ENCODE data around the gene CCSER1. TPM values are rescaled to one million over a fixed set of nuclear protein-coding genes. Genes with fewer than 3 reads are reported as not detected.
A peak's percentile ranks its signal among the peaks of the same experiment; 100 is the strongest.
"Not testable (repeated sequence)": the region's sequence is repeated elsewhere in the genome, so short reads cannot be mapped to it uniquely, and the experiment has no call there.

CCSER1 gene
- total RNA-seq, 1 experiment from 2014 or later: 10.1 TPM

DNA sequence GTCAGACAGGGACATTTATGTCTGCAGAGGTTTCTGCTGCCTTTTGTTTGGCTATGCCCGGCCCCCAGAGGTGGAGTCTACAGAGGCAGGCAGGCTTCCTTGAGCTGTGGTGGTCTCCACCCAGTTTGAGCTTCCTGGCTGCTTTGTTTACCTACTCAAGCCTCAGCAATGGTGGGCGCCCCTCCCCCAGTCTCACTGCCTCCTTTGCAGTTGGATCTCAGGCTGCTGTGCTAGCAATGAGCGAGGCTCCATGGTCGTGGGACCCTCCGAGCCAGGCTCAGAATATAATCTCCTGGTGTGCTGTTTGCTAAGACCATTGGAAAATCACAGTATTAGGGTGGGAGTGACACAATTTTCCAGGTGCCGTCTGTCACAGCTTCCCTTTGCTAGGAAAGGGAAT lies 578.3 kb downstream of the CCSER1 start:
- DNase-seq: not testable (repeated sequence)

DNA sequence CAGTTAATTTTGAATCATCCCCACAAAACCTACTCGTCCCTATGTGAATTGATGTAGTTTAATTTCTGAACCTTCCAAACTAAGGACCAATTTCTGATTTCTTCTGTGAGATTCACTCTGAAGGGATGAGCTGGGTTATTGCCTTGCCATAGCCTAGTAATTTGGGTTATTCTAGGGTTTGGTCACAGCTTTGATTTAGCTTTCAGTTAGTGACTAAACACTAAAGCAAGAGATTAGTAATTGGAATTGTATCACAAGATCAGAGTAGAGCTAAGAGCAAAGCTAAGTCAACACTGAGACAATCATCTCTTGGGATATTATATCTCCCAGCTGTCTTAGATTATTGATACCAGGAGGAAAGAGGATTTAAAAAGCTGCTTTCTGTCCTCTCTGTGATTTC lies 588.0 kb downstream of the CCSER1 start:
- Histone ChIP-seq H3K36me3 (no peaks in the 10 kb centered on the region), H3K4me3 (no peak overlapping the region), H3K4me1 (peaks cover 10% of the 10 kb centered on the region; the same call in 1 of the 2 replicates), H3K9me3 (replicated peaks) (no peaks in the 10 kb centered on the region), H3K27me3 (no peaks in the 10 kb centered on the region), H3K27ac (no peak overlapping the region)
- DNase-seq: peak in 1 of 2 experiments; percentile 45

More for the DNA sequence above, 578.3 kb downstream of the CCSER1 start:
- H3K27ac ChIP-seq; H3K27me3 ChIP-seq; H3K36me3 ChIP-seq; H3K4me1 ChIP-seq; H3K9me3 ChIP-seq (replicated peaks); H3K4me3 ChIP-seq: not testable (repeated sequence)

DNA sequence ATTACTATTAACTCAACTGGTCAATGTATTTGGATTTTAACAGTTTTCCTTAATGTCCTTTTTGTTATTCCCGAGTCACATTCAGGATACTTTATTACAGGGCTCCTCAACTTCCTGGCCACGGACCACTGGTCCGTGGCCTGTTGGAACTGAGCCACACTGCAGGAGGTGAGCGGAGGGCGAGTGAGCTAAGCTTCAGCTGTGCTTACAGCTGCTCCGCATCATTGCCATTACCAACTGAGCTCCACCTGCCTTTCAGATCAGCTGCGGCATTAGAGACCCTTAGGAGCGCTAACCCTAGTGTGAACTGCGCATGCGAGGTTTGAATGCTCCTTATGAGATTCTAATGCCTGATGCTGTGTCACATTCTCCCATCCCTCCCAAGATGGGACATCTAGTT lies 591.7 kb downstream of the CCSER1 start:
- no peaks in the 10 kb centered on the region for H3K36me3 ChIP-seq
- H3K9me3 ChIP-seq (replicated peaks): no peaks in the 10 kb centered on the region
- DNase-seq: peak; percentile 73 to 82
- H3K4me1 ChIP-seq: peaks cover 10% of the 10 kb centered on the region; the same call in 1 of the 2 replicates
- H3K4me3 ChIP-seq: no peak overlapping the region
- no peaks in the 10 kb centered on the region for H3K27me3 ChIP-seq
- H3K27ac ChIP-seq: no peak overlapping the region

DNA sequence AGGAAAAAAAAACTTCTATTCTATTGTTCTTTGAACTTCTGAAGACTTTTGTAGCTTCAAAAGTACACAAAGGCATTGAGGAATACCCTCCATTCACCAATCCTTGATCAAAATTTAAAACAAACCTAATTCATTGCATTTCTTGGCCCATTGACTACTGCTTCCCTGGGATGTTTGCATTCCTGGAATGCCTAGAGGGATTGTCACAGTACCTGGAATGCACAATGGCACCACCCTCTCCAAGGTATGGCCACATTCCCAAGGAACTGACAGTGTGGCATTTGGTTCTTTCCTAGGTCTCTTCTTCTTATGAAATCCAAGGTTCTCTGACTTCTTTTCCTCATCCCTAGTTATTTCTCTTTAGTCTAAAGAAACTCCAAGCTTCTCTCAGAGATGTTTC lies 600.7 kb downstream of the CCSER1 start:
- DNase-seq: no peak
- H3K27ac ChIP-seq: no peak overlapping the region
- no peak overlapping the region for H3K4me3 ChIP-seq
- no peaks in the 10 kb centered on the region for H3K36me3 ChIP-seq
- H3K9me3 ChIP-seq (replicated peaks): no peaks in the 10 kb centered on the region
- no peaks in the 10 kb centered on the region; the same call in 1 of the 2 replicates for H3K4me1 ChIP-seq
- H3K27me3 ChIP-seq: peaks cover 4% of the 10 kb centered on the region; the same call in 1 of the 2 replicates

GRCh38 chr4:90730752-90731151 lies 603.6 kb downstream of the CCSER1 start:
- no peak overlapping the region for H3K4me3 ChIP-seq
- H3K36me3 ChIP-seq: no peaks in the 10 kb centered on the region

DNA sequence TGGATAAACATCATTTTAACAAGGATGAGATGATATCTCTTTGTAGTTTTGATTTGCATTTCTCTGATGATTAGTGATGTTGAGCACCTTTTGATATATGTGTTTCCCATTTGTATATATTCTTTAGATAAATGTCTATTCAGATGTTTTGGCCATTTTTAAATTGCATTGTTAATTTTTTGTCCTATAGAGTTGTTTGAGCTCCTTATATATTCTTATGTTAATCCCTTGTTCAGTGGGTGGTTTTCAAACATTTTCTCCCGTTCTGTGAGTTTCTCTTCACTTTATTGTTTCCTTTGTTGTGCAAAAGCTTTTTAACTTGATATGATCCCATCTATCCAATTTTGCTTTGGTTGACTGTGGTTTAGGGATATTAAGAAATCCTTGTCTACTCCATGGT lies 606.0 kb downstream of the CCSER1 start:
- H3K4me3 ChIP-seq: no peak overlapping the region
- H3K27ac ChIP-seq: no peak overlapping the region
- H3K27me3 ChIP-seq: peaks cover 4% of the 10 kb centered on the region; the same call in 1 of the 2 replicates
- no peaks in the 10 kb centered on the region for H3K36me3 ChIP-seq
- DNase-seq: no peak
- H3K4me1 ChIP-seq: no peaks in the 10 kb centered on the region; the same call in 1 of the 2 replicates
- no peaks in the 10 kb centered on the region for H3K9me3 ChIP-seq (replicated peaks)

More at GRCh38 chr4:90730752-90731151, 603.6 kb downstream of the CCSER1 start:
- H3K27ac ChIP-seq: no peak overlapping the region
- no peaks in the 10 kb centered on the region for H3K9me3 ChIP-seq (replicated peaks)
- no peak for DNase-seq
- H3K27me3 ChIP-seq: peaks cover 4% of the 10 kb centered on the region; the same call in 1 of the 2 replicates
- H3K4me1 ChIP-seq: no peaks in the 10 kb centered on the region; the same call in 1 of the 2 replicates

- Histone ChIP-seq H3K27ac (no peak overlapping the region), H3K9me3 (replicated peaks) (no peaks in the 10 kb centered on the region), H3K36me3 (no peaks in the 10 kb centered on the region), H3K27me3 (no peaks in the 10 kb centered on the region), H3K4me1 (peaks cover 1% of the 10 kb centered on the region; the same call in 1 of the 2 replicates), H3K4me3 (no peak overlapping the region)
- no peak for DNase-seq
Observed at GRCh38 chr4:90745176-90745575, 618.0 kb downstream of the CCSER1 start.

DNA sequence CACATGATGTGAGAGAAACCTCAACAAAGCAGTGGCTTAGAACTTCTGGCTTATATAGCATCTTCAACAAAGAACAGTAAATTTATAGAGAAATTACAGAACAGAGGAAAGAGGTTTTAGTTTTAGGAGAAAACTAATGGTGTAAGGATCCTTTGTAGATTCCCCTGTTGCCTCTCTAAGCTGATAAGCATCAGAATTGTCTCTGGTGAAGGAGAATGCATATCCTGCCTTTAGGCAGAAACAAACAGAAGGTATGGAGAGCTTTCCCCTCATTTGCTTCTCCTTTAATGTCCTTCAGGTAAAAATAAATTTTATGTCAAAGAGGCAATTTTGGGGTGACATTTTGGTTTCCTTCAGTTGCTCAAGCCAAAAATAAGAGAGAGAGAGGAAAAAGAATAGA lies 625.9 kb downstream of the CCSER1 start:
- no peaks in the 10 kb centered on the region for H3K27me3 ChIP-seq
- H3K27ac ChIP-seq: no peak overlapping the region
- H3K4me1 ChIP-seq: peaks cover 5% of the 10 kb centered on the region; the same call in 1 of the 2 replicates
- H3K36me3 ChIP-seq: no peaks in the 10 kb centered on the region
- no peak for DNase-seq
- no peak overlapping the region for H3K4me3 ChIP-seq
- no peaks in the 10 kb centered on the region for H3K9me3 ChIP-seq (replicated peaks)

DNA sequence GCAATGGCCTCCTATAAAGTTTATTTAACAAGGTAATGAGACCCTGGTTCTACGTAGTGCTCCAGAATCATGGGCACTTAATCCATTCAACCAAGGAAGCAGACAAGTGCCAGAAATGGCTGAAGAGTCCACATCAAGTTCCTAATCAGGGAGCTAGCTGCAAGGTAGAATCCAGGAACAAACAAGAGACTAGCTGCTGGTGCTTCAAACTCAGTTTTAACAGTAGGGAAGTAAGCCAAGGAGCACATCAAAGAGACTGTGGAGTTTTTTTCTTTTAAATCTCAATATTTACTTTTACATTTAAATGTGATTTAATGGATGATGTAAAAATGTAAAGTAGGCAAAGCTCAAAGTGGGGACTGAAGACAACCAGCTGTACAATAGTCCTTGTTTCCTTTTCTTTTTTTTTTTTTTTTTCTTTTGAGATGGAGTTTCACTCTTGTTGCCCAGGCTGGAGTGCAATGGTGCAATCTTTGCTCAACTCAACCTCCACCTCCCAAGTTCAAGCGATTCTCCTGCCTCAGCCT lies 630.4 kb downstream of the CCSER1 start:
- Histone ChIP-seq H3K4me1 (no peaks in the 10 kb centered on the region), H3K27ac (no peak overlapping the region), H3K9me3 (replicated peaks) (no peaks in the 10 kb centered on the region), H3K36me3 (no peaks in the 10 kb centered on the region), H3K4me3 (no peak overlapping the region), H3K27me3 (no peaks in the 10 kb centered on the region)
- DNase-seq: no peak

- DNase-seq: no peak
- Histone ChIP-seq H3K27me3 (no peaks in the 10 kb centered on the region), H3K36me3 (no peaks in the 10 kb centered on the region), H3K4me3 (no peak overlapping the region), H3K27ac (no peak overlapping the region), H3K4me1 (no peaks in the 10 kb centered on the region), H3K9me3 (replicated peaks) (no peaks in the 10 kb centered on the region)
Observed at GRCh38 chr4:90760059-90760458, 632.9 kb downstream of the CCSER1 start.

GRCh38 chr4:90766837-90767236 lies 639.6 kb downstream of the CCSER1 start:
- H3K9me3 ChIP-seq (replicated peaks): no peaks in the 10 kb centered on the region
- no peak for DNase-seq
- no peaks in the 10 kb centered on the region for H3K36me3 ChIP-seq
- no peak overlapping the region for H3K4me3 ChIP-seq
- no peaks in the 10 kb centered on the region for H3K27me3 ChIP-seq
- H3K27ac ChIP-seq: no peak overlapping the region
- H3K4me1 ChIP-seq: no peaks in the 10 kb centered on the region

- no peak overlapping the region for H3K4me3 ChIP-seq
- no peaks in the 10 kb centered on the region for H3K36me3 ChIP-seq
- H3K27ac ChIP-seq: no peak overlapping the region
- H3K27me3 ChIP-seq: no peaks in the 10 kb centered on the region
- no peaks in the 10 kb centered on the region for H3K9me3 ChIP-seq (replicated peaks)
- DNase-seq: no peak
- no peaks in the 10 kb centered on the region for H3K4me1 ChIP-seq
Observed at GRCh38 chr4:90769251-90769650, 642.1 kb downstream of the CCSER1 start.

DNA sequence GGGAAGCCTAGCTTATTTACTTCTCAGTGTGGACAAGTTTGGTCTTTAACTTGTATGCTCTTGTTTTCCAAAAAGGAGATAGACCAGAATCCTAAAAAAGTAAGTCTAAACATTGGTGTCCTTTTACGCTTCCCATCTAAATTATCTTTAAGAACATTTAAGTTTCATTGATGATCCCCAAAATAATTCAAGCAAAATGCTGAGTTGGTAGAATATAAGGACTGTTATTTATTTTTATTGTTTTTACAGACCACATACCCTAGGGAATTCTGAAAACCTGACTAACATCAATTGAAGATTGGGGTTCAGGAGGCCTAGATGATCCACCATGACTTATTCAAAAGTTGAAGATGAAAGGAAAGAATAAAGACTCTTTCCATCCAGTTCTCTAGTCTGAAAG lies 653.0 kb downstream of the CCSER1 start:
- no peaks in the 10 kb centered on the region for H3K36me3 ChIP-seq
- H3K9me3 ChIP-seq (replicated peaks): no peaks in the 10 kb centered on the region
- DNase-seq: no peak
- H3K4me3 ChIP-seq: no peak overlapping the region
- H3K27ac ChIP-seq: no peak overlapping the region
- H3K4me1 ChIP-seq: no peaks in the 10 kb centered on the region
- no peaks in the 10 kb centered on the region for H3K27me3 ChIP-seq

GRCh38 chr4:90786602-90787001 lies 659.4 kb downstream of the CCSER1 start:
- H3K9me3 ChIP-seq (replicated peaks): no peaks in the 10 kb centered on the region
- H3K27me3 ChIP-seq: no peaks in the 10 kb centered on the region
- DNase-seq: no peak
- no peak overlapping the region for H3K27ac ChIP-seq
- no peak overlapping the region for H3K4me3 ChIP-seq
- H3K36me3 ChIP-seq: no peaks in the 10 kb centered on the region
- no peaks in the 10 kb centered on the region for H3K4me1 ChIP-seq

DNA sequence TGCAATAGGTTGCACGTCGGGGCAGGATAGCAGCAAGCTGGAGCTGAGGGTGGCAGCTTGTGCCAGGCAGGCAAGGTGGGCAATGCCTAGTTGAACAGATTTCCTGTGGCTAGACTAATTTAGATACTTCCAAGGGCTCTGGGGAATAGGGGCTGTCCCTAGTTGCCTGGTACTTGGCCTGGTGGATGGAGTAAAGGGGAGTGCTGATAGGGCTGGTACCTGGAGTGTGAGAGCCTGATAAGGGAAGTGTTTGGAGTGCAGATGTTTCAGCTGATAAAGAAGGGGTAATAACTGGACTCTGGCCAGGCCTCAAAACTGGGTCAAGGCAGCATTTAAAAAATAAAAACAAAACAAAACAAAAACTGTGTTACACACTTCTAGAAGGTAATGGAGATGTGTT lies 665.5 kb downstream of the CCSER1 start:
- Histone ChIP-seq H3K27ac (no peak overlapping the region), H3K4me3 (no peak overlapping the region), H3K36me3 (no peaks in the 10 kb centered on the region), H3K27me3 (no peaks in the 10 kb centered on the region), H3K9me3 (replicated peaks) (no peaks in the 10 kb centered on the region), H3K4me1 (no peaks in the 10 kb centered on the region)
- no peak for DNase-seq

- Histone ChIP-seq H3K27ac (no peak overlapping the region), H3K4me1 (no peaks in the 10 kb centered on the region), H3K36me3 (no peaks in the 10 kb centered on the region), H3K4me3 (no peak overlapping the region), H3K27me3 (no peaks in the 10 kb centered on the region), H3K9me3 (replicated peaks) (no peaks in the 10 kb centered on the region)
- DNase-seq: no peak
Observed at GRCh38 chr4:90798948-90799347, 671.8 kb downstream of the CCSER1 start.

Measured in SJCRH30 (cell line).